Subcutaneous abdominal adipose tissue (tissue), 5 donors: ENCODE data around the gene FTL.

Source experiments
- H3K27ac ChIP-seq: one replicate; pipeline ENCODE4 v1.7.0; 2013; ENCODE audit warnings: low read depth, mild to moderate bottlenecking, inconsistent platforms, low read length, moderate library complexity
- H3K27me3 ChIP-seq, 5 donors: one replicate each; pipeline ENCODE4 v1.7.0; 2013; ENCODE audit warnings: low read length in 5 of 5, inconsistent platforms in 1 of 5; ENCODE audit not compliant: control insufficient read depth in 5 of 5, insufficient read depth in 4 of 5
- H3K36me3 ChIP-seq, 5 donors: one replicate each; pipeline ENCODE4 v1.7.0; 2013; ENCODE audit warnings: low read length in 5 of 5; ENCODE audit not compliant: control insufficient read depth in 5 of 5, insufficient read depth in 5 of 5
- H3K4me1 ChIP-seq, 5 donors: one replicate each; pipeline ENCODE4 v1.7.0; 2013; ENCODE audit warnings: low read length in 5 of 5, mild to moderate bottlenecking in 3 of 5, moderate library complexity in 1 of 5; ENCODE audit not compliant: control insufficient read depth in 5 of 5, insufficient read depth in 5 of 5
- H3K4me3 ChIP-seq, 5 donors: one replicate each; pipeline ENCODE4 v1.7.0; 2013; ENCODE audit warnings: low read length in 5 of 5, low read depth in 1 of 5
- H3K9ac ChIP-seq, 5 donors: one replicate each; pipeline ENCODE4 v1.7.0; 2013; ENCODE audit warnings: low read length in 5 of 5, mild to moderate bottlenecking in 4 of 5, moderate library complexity in 3 of 5
- H3K9me3 ChIP-seq, 5 donors: one replicate each; pipeline ENCODE4 v1.7.0; 2013; ENCODE audit warnings: low read length in 5 of 5; ENCODE audit not compliant: control insufficient read depth in 5 of 5
- donor health status: healthy.
- donor health status: healthy.
- donor health status: healthy.
- donor health status: healthy.
- donor health status: healthy.

The FTL gene

DNA sequence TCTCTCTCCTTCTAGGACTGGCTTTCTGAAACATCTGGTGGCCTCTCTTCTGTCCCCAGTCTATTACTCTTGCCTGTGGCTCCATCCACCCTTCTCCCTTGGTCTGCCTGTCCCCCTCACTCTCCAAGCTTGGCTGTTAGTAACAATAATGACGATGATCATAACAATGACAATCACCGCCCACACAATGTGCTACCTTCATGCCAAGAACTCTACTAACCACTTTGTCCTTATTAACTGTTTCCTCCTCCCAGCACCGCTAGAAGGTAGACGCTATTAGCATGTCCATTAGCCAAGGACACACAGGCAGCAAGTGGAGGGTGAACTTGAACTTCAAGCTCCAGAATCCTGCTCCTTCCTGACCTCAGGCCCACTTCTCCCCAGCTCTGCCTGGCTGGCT lies 25.3 kb downstream of the FTL start:
- H3K4me1 ChIP-seq, result peaks cover 6 to 64% (median 54%) of the 10 kb centered on the region in 5 donors
- peaks cover 0 to 32% (median 23%) of the 10 kb centered on the region in 5 donors for H3K36me3 ChIP-seq
- H3K27me3 ChIP-seq, result no peaks in the 10 kb centered on the region
- H3K4me3 ChIP-seq, result peak overlapping the region in 1 of 5 donors; percentile 53
- peak overlapping the region in 2 of 5 donors; percentile 54 to 95 for H3K9ac ChIP-seq
- H3K27ac ChIP-seq, result peak overlapping the region; percentile 98
- no peaks in the 10 kb centered on the region for H3K9me3 ChIP-seq

DNA sequence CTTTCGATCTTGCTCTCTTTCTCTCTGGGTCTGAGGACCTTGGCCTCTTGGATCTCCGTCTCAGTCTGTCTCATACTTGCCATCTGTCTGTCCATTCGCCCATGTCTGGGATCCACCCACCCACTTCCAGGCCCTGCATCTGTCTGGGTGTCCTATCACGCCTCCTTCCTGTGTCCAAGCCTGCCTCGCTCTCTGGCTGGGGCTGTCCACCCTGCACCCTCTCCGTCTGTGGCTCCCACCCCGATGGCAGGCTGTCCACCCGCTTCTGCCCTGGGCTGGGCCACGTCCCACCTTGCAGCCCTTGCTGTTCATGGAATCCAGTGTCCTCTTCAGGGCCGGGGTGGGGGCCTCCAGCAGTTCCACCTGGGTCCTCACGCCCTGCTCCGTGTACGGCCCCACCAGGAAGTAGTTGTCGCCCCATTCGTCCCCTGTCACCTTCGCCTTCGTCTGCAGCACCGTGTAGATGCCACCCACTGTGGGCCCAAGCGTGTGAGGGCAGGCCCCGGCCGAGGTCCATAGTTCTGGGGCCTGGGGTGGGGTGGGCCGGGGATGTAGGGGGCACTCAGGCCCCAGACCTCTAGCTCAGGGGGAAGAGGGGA lies 26.0 kb downstream of the FTL start:
- peak overlapping the region in 4 of 5 donors; percentile 86 to 99 (median 94) for H3K9ac ChIP-seq

GRCh38 chr19:48991873-48992580 lies 26.9 kb downstream of the FTL start:
- H3K9me3 ChIP-seq, result no peaks in the 10 kb centered on the region
- peaks cover 0 to 20% (median 13%) of the 10 kb centered on the region in 5 donors for H3K36me3 ChIP-seq
- H3K27me3 ChIP-seq, result no peaks in the 10 kb centered on the region
- H3K4me1 ChIP-seq, result peaks cover 6 to 52% (median 45%) of the 10 kb centered on the region in 5 donors
- H3K4me3 ChIP-seq, result peak overlapping the region; percentile 91 to 97 (median 97)
- H3K27ac ChIP-seq, result peak overlapping the region; percentile 98
- H3K9ac ChIP-seq, result peak overlapping the region; percentile 71 to 99 (median 93)

More for the DNA sequence above, 26.0 kb downstream of the FTL start:
- Histone ChIP-seq H3K9me3 (no peaks in the 10 kb centered on the region), H3K36me3 (peaks cover 0 to 25% (median 16%) of the 10 kb centered on the region in 5 donors), H3K4me3 (peak overlapping the region in 4 of 5 donors; percentile 91 to 97 (median 97)), H3K27ac (peak overlapping the region; percentile 98), H3K4me1 (peaks cover 6 to 59% (median 50%) of the 10 kb centered on the region in 5 donors), H3K27me3 (no peaks in the 10 kb centered on the region)

- peak overlapping the region; percentile 71 to 99 (median 93) for H3K9ac ChIP-seq
- peak overlapping the region; percentile 91 to 97 (median 97) for H3K4me3 ChIP-seq
- peaks cover 0 to 18% (median 10%) of the 10 kb centered on the region in 5 donors for H3K36me3 ChIP-seq
- no peaks in the 10 kb centered on the region for H3K27me3 ChIP-seq
- no peaks in the 10 kb centered on the region for H3K9me3 ChIP-seq
- H3K27ac ChIP-seq, result peak overlapping the region; percentile 98
- peaks cover 6 to 52% (median 45%) of the 10 kb centered on the region in 5 donors for H3K4me1 ChIP-seq
These were observed 27.6 kb downstream of the FTL start for GRCh38 chr19:48992581-48993174.

DNA sequence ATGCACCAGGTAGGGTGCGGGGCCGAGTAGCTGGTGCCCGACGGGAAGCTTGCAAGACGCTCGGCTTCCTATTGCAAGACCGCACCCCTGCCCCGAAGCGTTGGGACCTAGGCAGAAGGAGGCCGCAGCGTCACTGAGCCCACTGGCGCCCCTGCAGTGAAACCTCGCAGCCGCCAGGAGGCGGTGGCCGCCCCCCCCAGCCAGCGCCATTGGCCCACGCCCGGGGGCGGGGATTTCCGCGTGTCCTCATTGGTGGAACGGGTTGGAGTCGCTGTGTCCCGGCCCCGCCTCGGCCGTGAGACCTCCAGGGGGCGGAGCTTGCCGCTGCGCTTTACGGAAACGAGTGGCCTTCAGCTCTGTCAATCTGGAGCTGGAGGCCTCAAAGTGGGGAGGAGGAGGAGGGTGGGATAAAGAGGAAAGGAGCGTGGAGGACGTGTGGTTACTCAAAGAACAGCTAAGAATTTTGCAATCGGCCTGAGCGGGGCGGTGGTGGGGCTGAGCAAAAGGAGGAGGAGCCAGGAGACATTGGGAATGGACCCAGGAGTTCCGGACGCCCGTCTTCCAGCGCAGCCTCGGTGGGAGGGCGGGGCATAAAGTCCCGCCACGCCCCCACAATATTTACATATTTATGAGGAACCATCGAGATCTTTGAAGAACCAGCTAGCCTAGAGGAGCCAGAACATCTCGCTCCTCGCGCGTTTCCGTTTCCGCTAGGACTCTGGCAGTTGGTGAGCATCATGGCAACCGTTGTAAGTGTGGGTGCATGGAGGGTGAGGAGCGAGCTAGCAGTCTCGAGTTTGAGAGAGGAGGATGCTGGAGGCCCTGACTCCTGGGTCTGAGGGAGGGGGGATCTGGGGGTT lies 28.3 kb downstream of the FTL start, which contains the start of the genes GYS1 and RUVBL2:
Gene GYS1 (minus strand): TSS at position 135 of the 860 bp plus-strand sequence. CDS start 197 bp downstream, outside the sequence.
Gene RUVBL2 (plus strand): TSS at position 713 of the 860 bp plus-strand sequence. CDS start 25 bp downstream, at position 738.
- peak within 1 kb of the TSS; percentile 71 to 99 (median 93) for H3K9ac ChIP-seq
- H3K27ac ChIP-seq, result peak within 1 kb of the TSS; percentile 98
- peaks cover 6 to 52% (median 45%) of the 10 kb centered on the region in 5 donors for H3K4me1 ChIP-seq
- H3K9me3 ChIP-seq, result no peaks in the 10 kb centered on the region
- no peaks in the 10 kb centered on the region for H3K27me3 ChIP-seq
- H3K4me3 ChIP-seq, result peak within 1 kb of the TSS; percentile 91 to 97 (median 97)
- H3K36me3 ChIP-seq, result peaks cover 0 to 13% (median 5%) of the 10 kb centered on the region in 5 donors

DNA sequence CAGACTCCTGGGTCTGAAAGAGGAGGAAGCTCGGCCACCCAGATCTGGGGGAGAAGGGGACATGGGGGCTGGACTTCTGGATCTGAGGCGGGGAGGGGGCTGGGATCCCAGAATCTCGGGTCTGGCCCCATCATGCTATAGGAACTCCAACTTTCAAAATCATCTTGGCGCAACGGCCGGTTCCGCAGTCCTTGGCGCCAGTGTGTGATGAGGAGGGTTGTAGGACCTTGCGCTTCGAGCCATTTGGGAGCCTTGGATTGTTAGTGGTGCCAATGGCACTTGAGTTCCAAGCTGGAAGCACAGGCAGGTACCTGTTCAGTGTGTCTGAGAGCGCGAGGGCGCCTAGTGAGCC lies 28.9 kb downstream of the FTL start:
- Histone ChIP-seq H3K4me3 (peak overlapping the region; percentile 83 to 97 (median 96)), H3K27ac (peak overlapping the region; percentile 98), H3K36me3 (peaks cover 0 to 7% (median 0%) of the 10 kb centered on the region in 5 donors), H3K9me3 (no peaks in the 10 kb centered on the region), H3K9ac (peak overlapping the region; percentile 71 to 99 (median 81)), H3K4me1 (peaks cover 6 to 52% (median 45%) of the 10 kb centered on the region in 5 donors), H3K27me3 (no peaks in the 10 kb centered on the region)

GRCh38 chr19:48997972-48998371 lies 32.9 kb downstream of the FTL start:
- H3K27me3 ChIP-seq, result no peaks in the 10 kb centered on the region

DNA sequence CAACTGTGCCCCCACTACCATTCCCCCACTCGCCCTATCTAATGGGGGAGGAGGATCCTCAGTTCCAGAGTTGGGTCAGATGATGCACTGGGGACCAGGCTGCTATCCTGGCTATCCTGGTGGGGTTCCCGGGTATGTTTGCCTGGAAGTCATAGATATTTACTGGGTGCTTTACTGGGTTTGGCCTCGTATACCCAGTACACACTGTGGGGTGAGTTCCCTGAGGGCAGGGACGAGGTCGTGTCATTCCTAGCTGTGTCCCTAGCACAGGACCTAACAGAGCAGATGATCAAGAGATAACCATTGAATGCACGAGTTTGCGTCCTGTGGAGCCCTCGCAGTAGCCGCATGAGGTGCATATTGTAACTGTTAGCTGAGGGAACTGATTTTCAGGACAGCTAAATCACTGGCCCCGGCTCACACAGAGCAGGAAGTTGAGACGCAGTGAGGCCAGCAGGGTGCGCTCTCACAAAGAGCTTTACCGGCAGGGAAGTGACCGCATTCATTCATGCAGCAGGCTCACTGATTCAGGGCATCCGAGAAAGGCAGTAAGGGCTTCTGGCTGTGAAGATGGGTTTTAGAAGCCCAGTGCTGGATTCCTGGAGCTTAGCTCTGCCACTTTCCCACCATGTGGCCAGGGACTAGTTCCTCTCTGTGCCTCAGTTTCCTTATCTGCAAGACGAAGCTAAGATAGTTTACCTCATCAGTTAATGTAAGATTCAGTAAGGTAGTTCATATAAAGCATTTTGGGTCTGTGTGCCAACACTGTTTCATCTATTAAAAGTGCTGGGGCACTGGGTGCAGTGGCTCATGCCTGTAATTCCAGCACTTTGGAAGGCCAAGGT lies 34.6 kb downstream of the FTL start:
- Histone ChIP-seq H3K4me3 (no peak overlapping the region), H3K4me1 (peaks cover 0 to 3% (median 0%) of the 10 kb centered on the region in 5 donors), H3K27me3 (no peaks in the 10 kb centered on the region), H3K9ac (no peak overlapping the region), H3K9me3 (no peaks in the 10 kb centered on the region), H3K36me3 (peaks cover 0 to 29% (median 13%) of the 10 kb centered on the region in 5 donors), H3K27ac (no peak overlapping the region)

More at GRCh38 chr19:48997972-48998371, 32.9 kb downstream of the FTL start:
- no peak overlapping the region for H3K9ac ChIP-seq
- peaks cover 4 to 16% (median 9%) of the 10 kb centered on the region in 5 donors for H3K4me1 ChIP-seq
- no peak overlapping the region for H3K4me3 ChIP-seq
- H3K27ac ChIP-seq, result no peak overlapping the region
- no peaks in the 10 kb centered on the region for H3K9me3 ChIP-seq
- peaks cover 0 to 12% (median under 1%) of the 10 kb centered on the region in 5 donors for H3K36me3 ChIP-seq
